ENCODE results near the gene TCEANC. TPM values are rescaled to one million over a fixed set of nuclear protein-coding genes. Genes with fewer than 3 reads are reported as not detected.

Gene TCEANC
- total RNA-seq, 2 experiments from 2014 or later = 1.3 to 1.4 TPM

GRCh38 chrX:13688958-13689740 lies 36.2 kb downstream of the TCEANC start, which contains the start of gene RAB9A:
TSS of gene RAB9A (plus strand) at chrX:13689128. CDS start at chrX:13708747, 19,619 bp downstream.
- peaks cover 24% of the 10 kb centered on the region for H3K36me3 Mint-ChIP-seq (ENCODE audit: low read depth)
- peak; percentile 82 for DNase-seq
- intact Hi-C loops (cut with micrococcal nuclease) = loop anchor here (10.0 kb wide), 1 partner anchor 46 kb away; the partner anchor contains the start of genes OFD1 and TRAPPC2
- TF ChIP-seq, protein P1, sequence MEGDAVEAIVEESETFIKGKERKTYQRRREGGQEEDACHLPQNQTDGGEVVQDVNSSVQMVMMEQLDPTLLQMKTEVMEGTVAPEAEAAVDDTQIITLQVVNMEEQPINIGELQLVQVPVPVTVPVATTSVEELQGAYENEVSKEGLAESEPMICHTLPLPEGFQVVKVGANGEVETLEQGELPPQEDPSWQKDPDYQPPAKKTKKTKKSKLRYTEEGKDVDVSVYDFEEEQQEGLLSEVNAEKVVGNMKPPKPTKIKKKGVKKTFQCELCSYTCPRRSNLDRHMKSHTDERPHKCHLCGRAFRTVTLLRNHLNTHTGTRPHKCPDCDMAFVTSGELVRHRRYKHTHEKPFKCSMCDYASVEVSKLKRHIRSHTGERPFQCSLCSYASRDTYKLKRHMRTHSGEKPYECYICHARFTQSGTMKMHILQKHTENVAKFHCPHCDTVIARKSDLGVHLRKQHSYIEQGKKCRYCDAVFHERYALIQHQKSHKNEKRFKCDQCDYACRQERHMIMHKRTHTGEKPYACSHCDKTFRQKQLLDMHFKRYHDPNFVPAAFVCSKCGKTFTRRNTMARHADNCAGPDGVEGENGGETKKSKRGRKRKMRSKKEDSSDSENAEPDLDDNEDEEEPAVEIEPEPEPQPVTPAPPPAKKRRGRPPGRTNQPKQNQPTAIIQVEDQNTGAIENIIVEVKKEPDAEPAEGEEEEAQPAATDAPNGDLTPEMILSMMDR (IDR thresholded peaks at IDR 0.05) = no peak
- peak within 1 kb of the TSS; percentile 84 for H3K4me3 Mint-ChIP-seq
- H3K4me1 Mint-ChIP-seq (ENCODE audit: low read depth) = peaks cover 62% of the 10 kb centered on the region
- CTCF ChIA-PET = interaction anchor here (0.9 to 1.8 kb wide), 3 partner anchors 8 to 742 kb away, joined by 3 to 7 read pairs (median 3); no protein-coding TSS in a partner anchor
- no peaks in the 10 kb centered on the region for H3K27me3 Mint-ChIP-seq
- peak; percentile 87 for ATAC-seq
- H3K9me3 Mint-ChIP-seq = no peaks in the 10 kb centered on the region
- POLR2A ChIA-PET = interaction anchor here (0.9 to 3.3 kb wide), 7 partner anchors 12 to 624 kb away, joined by 3 to 19 read pairs (median 3); partner anchors contain the start of genes OFD1 and TRAPPC2
- H3K27ac Mint-ChIP-seq = peak within 1 kb of the TSS; percentile 97

DNA sequence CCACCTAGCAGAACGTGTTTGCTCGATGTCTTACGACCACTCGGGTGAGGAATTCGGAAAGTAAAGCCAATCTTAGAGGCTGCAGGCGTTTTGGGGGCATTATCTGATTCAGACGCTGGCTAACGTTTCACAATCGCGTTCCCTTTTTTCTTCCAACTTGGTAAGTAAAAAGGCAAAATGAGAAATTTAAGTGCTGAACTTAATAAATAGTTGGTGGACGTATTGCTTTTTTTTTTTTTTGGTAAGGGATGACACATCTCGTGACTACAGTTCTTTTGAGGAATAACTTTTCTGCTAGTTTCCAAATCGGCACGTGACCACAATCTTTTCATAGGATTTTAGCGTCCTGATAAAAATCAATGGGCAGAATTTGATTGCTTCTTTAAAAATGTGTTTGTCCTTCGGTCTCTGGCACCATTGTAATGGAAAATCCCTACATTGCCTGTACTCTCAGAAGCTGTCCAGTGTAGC lies 36.8 kb downstream of the TCEANC start:
- POLR2A ChIA-PET = interaction anchor here (1.7 to 2.5 kb wide), 2 partner anchors 33 to 45 kb away, joined by 3 to 12 read pairs; partner anchors contain the start of genes OFD1 and TRAPPC2
- intact Hi-C loops (cut with micrococcal nuclease) = loop anchor here (5.0 to 10.0 kb wide), 2 partner anchors 32 to 45 kb away; partner anchors contain the start of genes OFD1 and TRAPPC2
- Mint-ChIP-seq H3K27ac (peak overlapping the region; percentile 97), H3K4me3 (peak overlapping the region; percentile 84), H3K4me1 (ENCODE audit: low read depth) (peaks cover 61% of the 10 kb centered on the region), H3K9me3 (no peaks in the 10 kb centered on the region), H3K36me3 (ENCODE audit: low read depth) (peaks cover 24% of the 10 kb centered on the region), H3K27me3 (no peaks in the 10 kb centered on the region)
- DNase-seq (no peak), ATAC-seq (no peak)
- TF ChIP-seq, protein P1 (IDR thresholded peaks at IDR 0.05) = no peak
- CTCF ChIA-PET = interaction anchor here (1.3 kb wide), 1 partner anchor 27 kb away, joined by 4 read pairs; no protein-coding TSS in a partner anchor

GRCh38 chrX:13690836-13691235 lies 37.9 kb downstream of the TCEANC start:
- Mint-ChIP-seq H3K27me3 (no peaks in the 10 kb centered on the region), H3K4me3 (peak overlapping the region; percentile 84), H3K9me3 (no peaks in the 10 kb centered on the region), H3K27ac (peak overlapping the region; percentile 97), H3K4me1 (ENCODE audit: low read depth) (peaks cover 61% of the 10 kb centered on the region), H3K36me3 (ENCODE audit: low read depth) (peaks cover 31% of the 10 kb centered on the region)
- ATAC-seq = no peak
- POLR2A ChIA-PET = interaction anchor here (1.1 kb wide), 1 partner anchor 13 kb away, joined by 3 read pairs; no protein-coding TSS in a partner anchor
- intact Hi-C loops (cut with micrococcal nuclease) = loop anchor here (5.0 kb wide), 1 partner anchor 34 kb away; no protein-coding TSS in a partner anchor
- DNase-seq = peak; percentile 24
- CTCF ChIA-PET = interaction anchor here (1.3 to 1.6 kb wide), 2 partner anchors 29 to 32 kb away, joined by 4 to 5 read pairs; no protein-coding TSS in a partner anchor
- TF ChIP-seq, protein P1 (IDR thresholded peaks at IDR 0.05) = no peak

GRCh38 chrX:13691841-13692371 lies 39.0 kb downstream of the TCEANC start:
- DNase-seq = no peak
- Mint-ChIP-seq H3K27me3 (no peaks in the 10 kb centered on the region), H3K27ac (peak overlapping the region; percentile 69), H3K4me3 (peak overlapping the region; percentile 43), H3K9me3 (no peaks in the 10 kb centered on the region), H3K4me1 (ENCODE audit: low read depth) (peaks cover 67% of the 10 kb centered on the region), H3K36me3 (ENCODE audit: low read depth) (peaks cover 31% of the 10 kb centered on the region)
- ChIA-PET CTCF (interaction anchor here (1.0 to 1.6 kb wide), 2 partner anchors 22 to 33 kb away, joined by 3 to 5 read pairs; no protein-coding TSS in a partner anchor), POLR2A (no interaction called here)
- no peak for ATAC-seq
- TF ChIP-seq, protein P1 (IDR thresholded peaks at IDR 0.05) = no peak
- intact Hi-C loops (cut with micrococcal nuclease) = loop anchor here (5.0 kb wide), 1 partner anchor 35 kb away; no protein-coding TSS in a partner anchor

Data from activated CD8-positive, alpha-beta T cell treated with anti-CD3 and anti-CD28 coated beads for 36 hours (primary cell).